GM18909 (cell line): ENCODE results near the gene TSC22D1.

Experiments used
- ATAC-seq: cut with Tn5 transposase; IDR thresholded peaks from one replicate; pipeline ENCODE4 v1.9.1; 2021; ENCODE audit warnings: mild to moderate bottlenecking; ENCODE audit not compliant: unreplicated experiment, poor library complexity

Gene TSC22D1

GRCh38 chr13:44413095-44413494 is 163.0 kb downstream of the TSC22D1 start:
- ATAC-seq: no peak

GRCh38 chr13:44412346-44412935 is 163.7 kb downstream of the TSC22D1 start:
- ATAC-seq: no peak

- ATAC-seq: no peak
Observed at GRCh38 chr13:44411841-44412240, 164.3 kb downstream of the TSC22D1 start.

GRCh38 chr13:44410328-44410859 is 165.7 kb downstream of the TSC22D1 start:
- ATAC-seq: no peak

GRCh38 chr13:44409595-44409994 is 166.5 kb downstream of the TSC22D1 start:
- ATAC-seq: no peak

- no peak for ATAC-seq
Observed at GRCh38 chr13:44407891-44408290, 168.2 kb downstream of the TSC22D1 start.

- no peak for ATAC-seq
Observed at GRCh38 chr13:44407379-44407778, 168.8 kb downstream of the TSC22D1 start.

- ATAC-seq: no peak
Observed at GRCh38 chr13:44406617-44407016, 169.5 kb downstream of the TSC22D1 start.

- no peak for ATAC-seq
Observed at GRCh38 chr13:44404261-44405132, 171.6 kb downstream of the TSC22D1 start.

GRCh38 chr13:44403461-44404056 is 172.6 kb downstream of the TSC22D1 start:
- ATAC-seq: no peak

GRCh38 chr13:44402899-44403445 is 173.2 kb downstream of the TSC22D1 start:
- ATAC-seq: no peak

GRCh38 chr13:44401577-44401976 is 174.6 kb downstream of the TSC22D1 start:
- no peak for ATAC-seq

- ATAC-seq: no peak
Observed at GRCh38 chr13:44400736-44401135, 175.4 kb downstream of the TSC22D1 start.

- ATAC-seq: no peak
Observed at GRCh38 chr13:44399074-44399473, 177.1 kb downstream of the TSC22D1 start.

- no peak for ATAC-seq
Observed at GRCh38 chr13:44398606-44399005, 177.5 kb downstream of the TSC22D1 start.

- no peak for ATAC-seq
Observed at GRCh38 chr13:44397766-44398223, 178.3 kb downstream of the TSC22D1 start.

GRCh38 chr13:44396701-44397580 is 179.2 kb downstream of the TSC22D1 start:
- ATAC-seq: no peak

- no peak for ATAC-seq
Observed at GRCh38 chr13:44395976-44396694, 180.0 kb downstream of the TSC22D1 start.

GRCh38 chr13:44394658-44395057 is 181.5 kb downstream of the TSC22D1 start:
- no peak for ATAC-seq
